GM12878 (cell line): ENCODE data around the gene ITGBL1. TPM values are rescaled to one million over a fixed set of nuclear protein-coding genes. Genes with fewer than 3 reads are reported as not detected.

Experiments
- ATAC-seq: fragments of 200-7000 bp; cut with Tn5 transposase; 3 replicates; pipeline ENCODE4 v1.9.1; 2020; ENCODE audit warnings: mild to moderate bottlenecking, moderate library complexity
- BruUV-seq: library from RNA; stranded (reverse); fragments of 400-500 nt; replicated peaks from 2 replicates; lab custom pipeline; 2021; lab: Mats Ljungman, UMichigan
- CTCF ChIA-PET: fragments of 300-600 bp; sonication (Branson Sonifier 250); formaldehyde crosslinking; extraction: SDS; loops from one replicate; lab custom pipeline; 2021; ENCODE audit warnings: inconsistent platforms; lab: Yijun Ruan, JAX
- POLR2A ChIA-PET: fragments of 350-600 bp; formaldehyde crosslinking; extraction: SDS; loops from one replicate; lab custom pipeline; 2021; ENCODE audit warnings: inconsistent platforms; lab: Charles Lee
- RAD21 ChIA-PET: fragments of 300-600 bp; sonication (Branson Sonifier 250); formaldehyde crosslinking; loops from one replicate; lab custom pipeline; 2023; ENCODE audit warnings: antibody characterized with exemption; ENCODE audit not compliant: unreplicated experiment; lab: Charles Lee
- SMC1A ChIA-PET: fragments of 300-600 bp; sonication (Branson Sonifier 250); formaldehyde crosslinking; loops from one replicate; lab custom pipeline; 2023; ENCODE audit not compliant: unreplicated experiment, uncharacterized antibody; lab: Charles Lee
- DNase-seq: peaks from one replicate; pipeline ENCODE4 v3.0.0-alpha.2; 2011; ENCODE audit warnings: low read depth, low spot score
- FAIRE-seq: peaks from 3 replicates; lab custom pipeline; 2011; peaks lifted over from hg19 to GRCh38; lab: Jason Lieb, UNC
- H2AFZ ChIP-seq: 2 replicates; pipeline ENCODE4 v1.6.0; 2011; ENCODE audit warnings: low read depth, low read length, control low read depth; ENCODE audit not compliant: control insufficient read depth
- H3K27ac ChIP-seq: 2 replicates; pipeline ENCODE4 v1.5.1; 2011; ENCODE audit warnings: control low read depth; ENCODE audit not compliant: control insufficient read depth, insufficient read depth
- H3K27me3 ChIP-seq, 2 experiments: replicated peaks in 1 of 2; 2 replicates each; pipeline versions ENCODE4 v1.6.0 to v1.6.1; 2011; ENCODE audit warnings: low read length in 1 of 2; ENCODE audit not compliant: control insufficient read depth in 2 of 2, insufficient read depth in 2 of 2
- H3K36me3 ChIP-seq, 2 experiments: 2 replicates each; pipeline ENCODE4 v1.5.1; 2011; ENCODE audit warnings: low read length in 1 of 2; ENCODE audit not compliant: control insufficient read depth in 2 of 2, insufficient read depth in 2 of 2
- H3K4me1 ChIP-seq: 2 replicates; pipeline ENCODE4 v1.6.1; 2011; ENCODE audit warnings: mild to moderate bottlenecking, low read length, moderate library complexity, mixed read lengths; ENCODE audit not compliant: control insufficient read depth, insufficient read depth
- H3K4me2 ChIP-seq: 2 replicates; pipeline ENCODE4 v1.6.0; 2011; ENCODE audit warnings: control low read depth; ENCODE audit not compliant: control insufficient read depth, insufficient read depth
- H3K4me3 ChIP-seq: fragments of 200-600 bp; sonication (generic); 2 replicates; pipeline ENCODE4 v1.5.1; 2016
- H3K79me2 ChIP-seq: 2 replicates; pipeline ENCODE4 v1.6.0; 2011; ENCODE audit warnings: low read length; ENCODE audit not compliant: control insufficient read depth, insufficient read depth
- H3K9ac ChIP-seq: 2 replicates; pipeline ENCODE4 v1.8.0; 2011; ENCODE audit warnings: low read length, control low read depth, mixed read lengths; ENCODE audit not compliant: control insufficient read depth, insufficient read depth
- H3K9me3 ChIP-seq: replicated peaks from 3 replicates; pipeline ENCODE4 v1.5.1; 2011; ENCODE audit warnings: mild to moderate bottlenecking, low read length; ENCODE audit not compliant: control insufficient read depth, insufficient read depth
- H4K20me1 ChIP-seq: 2 replicates; pipeline ENCODE4 v1.6.0; 2011; ENCODE audit not compliant: control insufficient read depth, insufficient read depth
- ATF2 ChIP-seq: IDR thresholded peaks from 2 replicates; pipeline ENCODE4 v1.6.1; 2012; ENCODE audit warnings: low read length, inconsistent platforms
- CEBPZ ChIP-seq: fragments of 150-350 bp; IDR thresholded peaks from 2 replicates; pipeline ENCODE4 v1.6.1; 2016; ENCODE audit warnings: low read depth, low read length
- ELK1 ChIP-seq: IDR thresholded peaks from 2 replicates; pipeline ENCODE4 v1.6.1; 2012; ENCODE audit warnings: low read depth, low read length, improper control_type of control experiment
- FOS ChIP-seq: IDR thresholded peaks from 3 replicates; pipeline ENCODE4 v1.6.1; 2011; ENCODE audit warnings: borderline replicate concordance; ENCODE audit not compliant: insufficient read length; ENCODE audit errors: extremely low read depth
- HCFC1 ChIP-seq: fragments of 150-350 bp; IDR thresholded peaks from 2 replicates; pipeline ENCODE4 v1.6.1; 2014; ENCODE audit warnings: low read length
- IRF4 ChIP-seq: IDR thresholded peaks from 2 replicates; pipeline ENCODE4 v1.6.1; 2011; ENCODE audit warnings: low read depth, low read length
- MYC ChIP-seq: IDR thresholded peaks from 2 replicates; pipeline ENCODE4 v1.6.1; 2011; ENCODE audit warnings: mild to moderate bottlenecking, low read length, moderate library complexity, inconsistent platforms; ENCODE audit not compliant: insufficient read depth, insufficient replicate concordance, insufficient read length, severe bottlenecking
- NKRF ChIP-seq: fragments of 450-650 bp; conservative IDR thresholded peaks from 2 replicates; pipeline ENCODE4 v1.6.1; 2017; ENCODE audit warnings: mild to moderate bottlenecking, moderate library complexity
- PKNOX1 ChIP-seq: fragments of 450-650 bp; IDR thresholded peaks from 2 replicates; pipeline ENCODE4 v1.6.1; 2016; ENCODE audit warnings: mild to moderate bottlenecking
- RAD21 ChIP-seq: IDR thresholded peaks from 2 replicates; pipeline ENCODE4 v1.6.1; 2011; ENCODE audit warnings: mild to moderate bottlenecking, low read depth, low read length, moderate library complexity; ENCODE audit not compliant: insufficient read depth
- RAD51 ChIP-seq: fragments of 450-650 bp; IDR thresholded peaks from 2 replicates; pipeline ENCODE4 v1.6.1; 2016; ENCODE audit warnings: moderate library complexity, mild to moderate bottlenecking, inconsistent platforms
- TBL1XR1 ChIP-seq: IDR thresholded peaks from 2 replicates; pipeline ENCODE4 v1.6.1; 2012; ENCODE audit warnings: low read depth, low read length, improper control_type of control experiment
- TCF7 ChIP-seq: IDR thresholded peaks from 2 replicates; pipeline ENCODE4 v1.6.1; 2014; ENCODE audit warnings: antibody characterized with exemption, borderline replicate concordance
- ZBED1 ChIP-seq: IDR thresholded peaks from 2 replicates; pipeline ENCODE4 v1.6.1; 2016; ENCODE audit warnings: borderline replicate concordance
- ZNF274 ChIP-seq: IDR thresholded peaks from one replicate; pipeline ENCODE4 v1.8.0; 2011; ENCODE audit not compliant: insufficient read length, insufficient read depth
- WGBS: methylation state at CpG from one replicate; pipeline ENCODE4 v1.1.6; 2016; ENCODE audit warnings: low lambda C conversion rate; ENCODE audit not compliant: insufficient replicate concordance, insufficient coverage; ENCODE audit errors: missing lambda C conversion rate; 5-methylcytosine and 5-hydroxymethylcytosine counted together
- in situ Hi-C: fragments of 300-500 bp; cut with MboI; formaldehyde crosslinking; loops from 9 replicates; pipeline ENCODE4 v1.14.3; 2018; ENCODE audit warnings: mixed read lengths
- intact Hi-C: fragments of 100-400 bp; cut with micrococcal nuclease; formaldehyde crosslinking; loops from one replicate; pipeline ENCODE4 v1.14.2; 2022; ENCODE audit not compliant: unreplicated experiment
- polyA plus RNA-seq, 11 experiments: library from polyadenylated mRNA; depleted of rRNA in 4 of 11; unstranded in 6 of 11; stranded (reverse) in 5 of 11; fragments of >200 nt; fragmentation: Nextera tagmentation in 4 of 11; fragmentation: Illumina TruSeq in 1 of 11; extraction: Ambion mirVana in 4 of 11; extraction: Trizol in 1 of 11; gene quantifications; 1 replicate in 1 of 11; 2 replicates in 10 of 11; pipeline versions ENCODE4 v1.2.1 to v1.2.3, GENCODE V29; 2011 to 2016; ENCODE audit warnings: inconsistent platforms in 2 of 11, missing spikeins in 2 of 11, low read depth in 1 of 11
- total RNA-seq, 4 experiments: library from RNA; depleted of rRNA in 3 of 4; stranded (reverse); fragments of >200 nt in 3 of 4; fragmentation: Illumina TruSeq in 1 of 4; extraction: Trizol in 1 of 4; gene quantifications; 2 replicates each; pipeline versions ENCODE4 v1.2.1 to v1.2.3, GENCODE V29; 2013 to 2021

ITGBL1 gene
- total and polyA plus RNA-seq, 10 of the 15 experiments (the other 5 are each of a cell fraction or from before 2014, with no cell fraction given): 0.17 to 2.8 (median 0.28) TPM; not detected in 3

GRCh38 chr13:101473458-101473857, 21.0 kb downstream of the ITGBL1 start:
- ChIA-PET SMC1A (interaction anchor here (1.9 kb wide), 1 partner anchor 328 kb away, joined by 6 read pairs; no protein-coding TSS in a partner anchor), RAD21 (no interaction called here), POLR2A (no interaction called here)
- 13% methylated on average over 2 of the region's 2 CpGs for WGBS
- in situ Hi-C loops (no loop called here), intact Hi-C loops (no loop called here)
- Histone ChIP-seq H4K20me1 (no peaks in the 10 kb centered on the region), H3K9ac (no peak overlapping the region), H3K4me2 (no peak overlapping the region), H3K27ac (no peak overlapping the region), H3K27me3 (no peaks in the 10 kb centered on the region), H3K79me2 (no peaks in the 10 kb centered on the region), H3K36me3 (no peaks in the 10 kb centered on the region), H3K4me3 (no peak overlapping the region)
- BruUV-seq: no TSS peak
- FAIRE-seq (no peak), ATAC-seq (no peak; the same call in 1 of the 3 replicates), DNase-seq (no peak)
- TF ChIP-seq CEBPZ: no peak
- TF ChIP-seq ZNF274: no peak
- TF ChIP-seq TBL1XR1: no peak
- TF ChIP-seq FOS: no peak
- TF ChIP-seq TCF7: no peak
- no peak for TF ChIP-seq HCFC1
- no peak for TF ChIP-seq MYC
- no peak for TF ChIP-seq RAD51
- TF ChIP-seq RAD21: no peak
- TF ChIP-seq ATF2: no peak
- no peak for TF ChIP-seq ELK1
- no peak for TF ChIP-seq ZBED1
- no peak for TF ChIP-seq PKNOX1
- TF ChIP-seq IRF4: no peak
- TF ChIP-seq NKRF: no peak
- TF ChIP-seq, all 136 proteins: peak for 0
- CTCF ChIA-PET: interaction anchor here (0.8 to 2.6 kb wide), 2 partner anchors 233 to 329 kb away, joined by 3 to 9 read pairs; no protein-coding TSS in a partner anchor
- Histone ChIP-seq H3K9me3 (no peaks in the 10 kb centered on the region), H3K4me1 (no peaks in the 10 kb centered on the region), H2AFZ (no peak overlapping the region)
